Activated CD4-positive, alpha-beta T cell treated with anti-CD3 and anti-CD28 coated beads, Interleukin-10, Interleukin-2, amounts not matched to agents 100 ng/mL and 50 ng/mL, durations not matched to agents 16 hours and 8 hours (primary cell): ENCODE results near the gene SMIM36.
"Not testable (repeated sequence)": the region's sequence is repeated elsewhere in the genome, so short reads cannot be mapped to it uniquely, and the experiment has no call there.

Source experiments
- DNase-seq: peaks from one replicate; pipeline ENCODE4 v3.0.0-alpha.2; 2020

SMIM36 gene

DNA sequence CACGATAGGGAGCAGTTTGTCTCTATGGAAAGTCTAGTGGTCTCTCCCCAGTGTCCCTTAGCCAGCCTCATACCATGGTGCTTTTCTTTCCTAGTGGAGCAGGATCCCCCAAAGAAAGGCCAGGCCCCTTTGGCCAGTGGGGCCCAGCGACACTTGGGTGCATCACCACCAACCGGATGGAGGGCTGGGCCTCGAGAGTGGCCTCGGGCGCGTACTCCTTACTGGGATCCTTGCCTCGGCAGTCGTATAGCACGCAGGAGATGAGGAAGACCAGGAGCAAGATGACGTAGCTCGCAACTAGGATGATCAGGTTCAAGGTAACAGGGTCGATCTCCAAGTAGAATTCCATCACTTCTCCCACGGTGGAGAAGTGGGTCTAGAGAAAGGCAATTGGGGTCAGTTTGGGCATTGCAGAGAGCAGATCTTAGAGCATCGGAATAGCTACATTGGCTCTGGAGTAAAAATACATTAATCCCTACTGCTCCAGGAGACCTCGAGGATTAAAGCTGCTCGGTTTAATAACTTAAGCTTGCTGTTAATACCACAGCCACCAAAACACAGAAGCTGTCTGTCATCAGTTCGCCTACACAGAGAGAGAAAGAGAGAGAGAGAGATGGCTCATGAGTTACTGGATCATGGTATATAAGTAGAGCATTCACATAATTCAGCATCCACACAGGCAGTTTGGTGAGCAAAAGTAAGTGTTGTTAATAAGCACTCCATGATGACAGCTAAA is at the start of gene SMIM36:
Gene SMIM36, minus strand, starts transcription at position 467 of the 736 bp plus-strand sequence.
- no peak for DNase-seq

DNA sequence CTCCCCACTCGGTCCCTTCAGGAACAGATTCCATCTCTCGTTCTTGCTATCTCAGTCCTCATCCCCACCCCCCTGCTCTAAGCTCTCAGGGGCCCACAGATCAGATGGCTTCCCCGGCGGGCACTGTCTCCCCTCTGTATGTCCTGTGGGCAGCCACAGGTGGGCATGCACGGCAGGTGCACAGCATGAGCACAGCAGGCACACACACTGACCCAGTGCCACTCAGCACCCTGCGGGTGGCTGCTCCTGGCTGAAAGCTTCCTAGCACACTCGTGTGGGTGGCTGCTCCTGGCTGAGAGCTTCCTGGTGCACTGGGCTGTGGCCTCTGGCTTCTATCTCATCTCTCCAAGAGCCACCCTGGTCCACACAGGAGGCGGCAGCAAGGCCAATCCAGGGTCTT is 44.5 kb upstream of the SMIM36 start:
- DNase-seq = no peak

DNA sequence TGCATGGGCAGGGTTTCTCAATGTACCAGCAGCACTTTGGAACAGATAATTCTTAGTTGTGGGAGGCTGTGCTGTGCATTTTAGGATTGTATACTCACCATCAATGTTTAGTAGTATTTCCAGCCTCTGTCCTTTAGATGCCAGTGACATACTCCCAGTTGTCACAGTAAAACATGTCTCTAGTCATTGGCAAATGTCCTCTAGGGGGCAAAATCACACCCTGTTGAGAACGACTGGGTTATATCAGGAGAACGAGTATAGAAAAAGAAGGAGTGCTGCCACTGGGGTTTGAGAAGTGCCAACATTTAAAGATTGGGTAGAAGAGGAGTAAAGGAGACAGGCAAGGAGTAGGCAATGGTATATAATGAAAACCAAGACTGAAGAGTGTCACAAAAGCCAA is 37.9 kb upstream of the SMIM36 start:
- DNase-seq = peak; percentile 47

DNA sequence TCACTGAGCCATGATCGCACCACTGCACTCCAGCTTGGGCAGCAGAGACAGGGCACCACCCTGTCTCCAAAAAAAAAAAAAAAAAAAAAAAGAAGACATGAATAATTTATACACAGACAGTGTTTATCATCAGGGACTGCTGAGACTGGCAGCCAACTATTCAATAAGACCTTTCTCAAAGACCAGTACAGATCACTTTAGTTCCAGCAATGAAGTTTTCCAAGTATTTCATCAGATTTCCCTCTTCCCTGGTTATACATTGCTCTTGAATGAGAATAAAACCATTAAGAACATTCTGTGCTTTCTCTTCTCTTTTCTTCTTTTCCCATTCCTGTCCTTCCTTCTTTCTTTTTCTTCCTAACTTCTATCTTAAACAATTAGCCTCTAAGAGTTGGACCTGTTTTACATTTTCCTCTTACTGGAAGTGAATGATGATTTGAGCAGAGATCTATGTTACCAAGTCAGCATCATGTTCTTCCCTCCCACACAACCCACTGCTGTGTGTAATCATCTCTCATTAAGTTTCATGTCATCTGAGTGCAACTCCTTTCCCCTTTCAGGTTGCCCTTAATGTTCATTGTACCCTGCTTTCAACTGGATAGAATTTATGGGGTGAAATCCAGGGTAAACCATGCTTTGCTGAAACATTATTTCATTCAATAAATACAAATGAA is 35.9 kb upstream of the SMIM36 start:
- no peak for DNase-seq

DNA sequence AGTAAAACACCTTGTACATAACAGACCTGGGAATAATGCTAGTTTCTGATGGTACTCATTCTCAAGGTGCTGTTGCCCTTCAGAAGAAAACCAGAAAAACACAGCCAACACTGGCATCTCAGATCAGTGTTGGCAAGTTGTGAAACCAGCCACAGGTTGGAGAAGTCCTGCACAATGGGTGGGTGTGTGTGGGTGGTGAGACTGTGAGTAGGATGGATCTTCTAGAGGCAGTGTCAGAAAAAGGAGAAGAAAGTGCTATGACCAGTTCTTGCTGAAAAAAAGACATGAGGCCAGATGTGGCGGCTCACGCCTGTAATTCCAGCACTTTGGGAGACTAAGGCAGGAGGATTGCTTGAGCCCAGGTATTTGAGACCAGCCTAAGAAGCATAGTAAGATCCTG is 35.2 kb upstream of the SMIM36 start:
- no peak for DNase-seq

DNA sequence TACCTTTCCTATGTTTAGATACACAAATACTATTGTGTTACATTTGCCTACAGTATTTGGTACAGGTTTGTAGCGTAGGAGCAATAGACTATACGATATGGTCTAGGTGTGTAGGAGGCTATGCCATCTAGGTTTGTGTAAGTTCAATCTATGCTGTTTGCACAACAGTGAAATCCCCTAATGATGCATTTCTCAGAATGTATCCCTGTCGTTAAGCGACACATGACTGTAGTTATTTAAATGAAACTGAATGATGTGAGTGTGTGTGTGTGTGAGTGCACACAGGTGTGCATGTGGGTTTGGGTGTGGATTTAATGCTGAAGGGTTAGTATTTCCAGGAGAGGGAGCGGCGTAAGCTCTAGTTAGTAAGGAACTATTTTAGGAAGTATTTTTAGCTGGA is 34.6 kb upstream of the SMIM36 start:
- peak; percentile 9 for DNase-seq

DNA sequence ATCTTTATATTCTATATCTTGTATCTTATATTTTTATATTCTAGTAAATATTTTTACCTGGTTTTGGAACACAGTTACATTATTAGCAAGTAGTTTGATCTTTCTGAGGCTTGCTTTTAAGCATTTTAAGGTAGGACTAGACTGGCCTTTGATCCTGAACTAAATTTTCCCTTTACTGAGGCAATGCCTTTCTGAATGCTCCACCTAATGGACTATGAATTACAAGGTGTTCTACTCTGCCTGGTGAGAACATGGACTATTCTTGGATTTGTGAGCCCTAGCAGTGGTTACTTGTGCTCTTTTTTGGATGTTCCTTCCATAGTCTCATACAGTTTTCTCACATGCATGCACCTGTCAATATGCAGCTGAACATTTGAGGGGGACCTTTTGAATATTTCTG is 32.5 kb upstream of the SMIM36 start:
- no peak for DNase-seq

DNA sequence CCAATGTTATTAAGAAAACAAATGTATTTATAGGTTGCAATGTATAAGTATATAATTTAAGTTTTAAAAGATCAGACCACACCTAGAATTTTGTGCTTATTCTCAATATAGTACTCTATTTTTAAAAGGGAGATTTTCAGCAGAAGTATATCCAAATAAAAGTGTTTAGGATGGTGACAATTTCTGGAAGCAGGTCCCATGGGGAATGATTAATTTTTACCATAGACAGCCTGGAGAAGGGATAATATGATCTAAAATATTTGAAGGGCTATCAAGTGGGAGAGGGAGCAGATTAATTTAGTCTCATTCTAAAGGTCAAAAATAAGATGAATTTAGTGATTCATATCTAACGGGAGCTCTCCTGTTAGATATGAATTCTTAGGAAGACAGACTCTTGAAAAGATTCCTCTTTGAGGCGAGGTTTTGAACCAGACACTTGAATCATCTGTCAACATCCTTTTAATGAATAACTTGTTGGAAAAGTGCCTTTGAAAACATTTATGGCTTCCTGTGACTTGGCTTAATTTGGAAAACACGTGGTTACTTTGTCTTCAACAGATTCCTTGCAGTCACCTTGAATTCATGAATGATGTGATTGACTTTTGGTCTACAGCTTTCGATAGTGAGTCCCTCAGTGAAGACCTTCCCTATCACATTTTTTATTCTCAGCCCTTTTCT is 29.3 kb upstream of the SMIM36 start:
- no peak for DNase-seq

DNA sequence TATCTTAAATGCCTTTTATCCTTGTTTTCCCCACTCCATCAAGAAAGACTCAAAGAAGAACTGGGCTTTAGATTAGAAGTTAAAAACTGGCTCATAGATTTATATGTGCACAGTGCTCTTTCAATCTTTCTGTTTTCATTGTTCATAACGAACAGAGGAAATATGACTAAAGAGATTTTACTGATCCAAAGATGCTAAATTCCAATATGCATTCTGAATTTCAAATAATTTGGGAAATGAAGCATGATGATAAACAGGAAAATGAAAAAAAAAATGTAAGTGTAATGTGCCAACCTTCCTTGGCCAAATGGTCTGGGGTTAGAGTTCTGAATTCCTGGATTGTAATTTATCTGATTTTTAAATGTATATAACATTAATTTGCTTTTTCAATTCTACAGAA is 25.0 kb upstream of the SMIM36 start:
- no peak for DNase-seq

DNA sequence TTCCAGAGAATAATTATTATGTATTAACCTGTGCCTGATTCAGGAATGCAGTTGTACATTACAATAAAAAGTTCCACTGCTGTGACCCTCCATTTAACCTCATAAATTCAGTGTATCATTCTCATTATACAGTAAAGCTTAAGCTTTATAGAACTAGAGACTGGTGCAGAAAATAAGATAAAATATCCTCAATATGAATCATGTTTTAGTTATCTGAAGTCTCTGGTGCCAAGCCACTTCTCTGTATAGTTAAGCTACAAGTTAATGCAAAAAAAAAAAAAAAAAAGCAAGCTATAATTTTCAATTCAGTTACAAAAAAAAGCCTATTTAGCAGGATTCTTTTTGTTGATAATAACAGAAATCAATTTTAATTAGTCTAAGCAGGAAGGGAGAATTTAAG is 22.4 kb upstream of the SMIM36 start:
- no peak for DNase-seq

DNA sequence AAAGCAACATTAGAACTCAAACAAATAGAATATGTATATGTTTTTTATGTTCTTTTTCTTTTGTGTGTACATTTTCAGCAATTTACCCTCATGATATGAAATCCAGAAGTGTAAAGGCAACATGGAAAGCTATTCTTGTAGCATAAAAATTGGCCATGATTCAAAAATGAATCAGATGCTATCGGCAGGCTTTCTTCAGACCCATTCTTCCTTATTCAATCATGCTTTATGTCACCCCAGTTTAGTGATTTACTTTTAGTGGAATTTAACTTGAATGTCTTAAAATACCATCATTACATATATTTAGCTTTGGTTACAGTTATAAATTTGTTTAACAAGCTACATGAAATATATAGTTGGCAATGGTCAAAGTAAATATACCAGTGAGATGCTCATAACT is 21.4 kb upstream of the SMIM36 start:
- no peak for DNase-seq

DNA sequence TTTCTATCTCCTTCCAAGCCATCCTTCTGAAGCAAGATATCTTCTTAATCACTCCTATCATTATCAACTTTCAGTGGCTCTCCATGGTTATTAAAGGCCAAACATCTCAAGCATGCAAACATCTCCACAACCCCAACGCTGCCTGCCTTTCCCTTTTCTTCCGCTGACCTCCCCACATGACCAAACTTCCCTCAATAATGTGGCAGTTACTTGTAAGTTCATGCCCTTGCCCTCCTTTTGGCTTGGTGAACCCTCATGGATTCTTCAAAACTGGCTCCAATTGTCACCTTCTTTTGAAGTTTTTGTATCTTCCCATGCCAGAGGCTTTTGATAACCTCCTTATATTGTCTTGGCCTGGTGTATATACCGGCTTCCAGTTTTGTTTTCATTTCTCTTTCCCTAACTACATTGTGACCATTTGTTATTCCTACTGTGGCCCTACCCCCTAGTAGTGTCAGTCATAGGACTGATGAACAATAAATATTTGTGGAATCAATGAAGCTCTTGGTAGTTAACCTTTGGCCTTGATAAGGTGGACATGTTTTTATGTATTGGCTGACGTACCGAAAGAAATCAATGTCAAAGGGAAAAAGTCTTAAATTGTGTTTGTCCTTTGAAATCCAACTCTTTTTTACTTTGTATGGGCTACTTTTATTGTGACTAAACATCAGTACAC is 19.9 kb upstream of the SMIM36 start:
- no peak for DNase-seq

DNA sequence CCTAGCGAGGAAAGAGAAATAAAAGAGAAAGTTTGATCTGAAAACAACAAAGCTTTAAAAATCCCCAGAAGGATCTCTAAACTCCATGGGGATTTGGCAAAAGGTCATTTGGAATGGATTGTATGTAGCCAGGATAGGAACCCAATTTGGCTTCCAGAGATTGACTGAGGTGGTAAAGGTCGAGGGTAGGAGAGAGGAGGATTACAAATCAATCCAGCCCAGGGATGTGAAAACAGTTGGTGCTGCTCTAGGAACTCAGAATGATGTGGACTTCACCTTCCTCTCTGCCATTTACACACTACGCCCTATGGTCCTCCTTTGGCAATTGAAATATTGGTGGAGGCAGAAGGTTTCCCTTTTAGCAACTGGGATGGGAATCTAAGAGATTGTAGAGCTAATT is 18.8 kb upstream of the SMIM36 start:
- no peak for DNase-seq

DNA sequence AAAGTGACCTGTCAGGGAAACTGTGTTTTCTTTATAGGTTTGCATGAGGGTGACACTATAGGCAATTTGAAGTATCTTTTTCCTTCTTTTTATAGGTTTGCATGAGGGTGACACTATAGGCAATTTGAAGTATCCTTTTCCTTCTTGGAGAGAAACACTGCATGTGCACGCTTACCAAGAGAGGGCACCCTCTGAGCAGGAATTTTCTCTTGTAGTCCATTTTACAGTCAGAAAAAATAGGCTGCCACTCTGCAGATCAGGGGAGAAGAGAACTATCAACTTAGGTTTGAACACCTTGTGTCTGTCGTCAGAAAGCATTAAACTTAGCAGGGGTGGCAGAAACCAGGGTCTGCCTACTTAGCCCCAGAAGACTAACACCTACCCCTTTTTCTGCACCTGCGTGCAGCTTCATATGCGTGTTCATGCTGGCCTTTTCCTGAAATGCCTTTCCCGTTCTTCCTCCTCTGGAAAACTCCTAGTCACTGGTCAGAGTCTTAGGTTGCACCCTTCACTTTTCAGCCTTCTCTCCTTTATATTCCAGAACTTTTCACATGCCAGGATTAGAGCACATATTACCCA is 16.4 kb upstream of the SMIM36 start:
- DNase-seq = peak; percentile 32

DNA sequence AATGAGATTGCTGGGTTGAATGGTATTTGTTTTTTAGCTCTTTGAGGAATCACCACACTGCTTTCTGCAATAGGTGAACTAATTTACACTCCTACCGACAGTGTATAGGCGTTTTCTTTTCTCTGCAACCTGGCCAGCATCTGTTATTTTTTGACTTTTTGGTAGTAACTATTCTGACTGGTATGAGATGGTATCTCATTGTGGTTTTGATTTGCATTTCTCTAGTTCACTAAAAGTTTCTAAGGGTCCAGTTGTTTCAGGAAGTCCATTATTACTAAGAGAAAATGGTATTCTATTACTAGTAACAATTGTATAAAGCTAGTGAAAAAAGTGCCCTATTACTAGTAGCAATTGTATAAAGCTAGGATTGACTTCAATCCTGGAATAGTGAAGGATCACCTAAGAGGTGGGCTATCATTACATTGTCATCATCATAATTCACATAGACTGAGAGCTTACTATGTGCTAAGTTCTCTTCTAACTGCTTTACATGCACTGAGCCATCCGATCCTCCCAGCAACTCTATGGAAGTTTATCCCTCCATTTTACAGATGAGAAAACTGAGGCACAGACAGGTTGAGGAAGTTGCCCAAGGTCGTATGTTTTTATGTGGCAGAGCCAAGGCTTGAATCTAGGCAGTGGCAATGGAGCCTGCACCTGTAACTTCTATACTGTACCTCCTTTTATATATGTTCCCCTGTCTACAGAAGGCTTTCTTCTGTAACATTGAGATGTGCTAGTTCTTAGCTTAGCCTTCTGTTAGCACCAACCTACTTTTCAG is 13.4 kb upstream of the SMIM36 start:
- DNase-seq = peak; percentile 73

DNA sequence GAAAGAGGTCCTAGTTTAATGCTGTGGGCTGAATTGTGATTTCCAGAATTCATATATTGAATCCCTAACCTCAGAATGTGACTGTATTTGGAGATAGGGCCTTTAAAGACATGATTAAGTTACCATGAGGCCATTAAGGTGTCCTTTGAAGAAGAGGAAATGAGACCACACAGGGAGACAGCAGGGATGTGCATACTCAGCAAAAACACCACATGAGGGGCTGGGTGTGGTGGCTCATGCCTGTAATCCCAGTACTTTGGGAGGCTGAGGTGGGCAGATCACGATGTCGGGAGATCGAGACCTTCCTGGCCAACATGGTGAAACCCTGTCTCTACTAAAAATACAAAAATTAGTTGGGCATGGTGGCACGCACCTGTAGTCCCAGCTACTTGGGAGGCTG is 11.8 kb upstream of the SMIM36 start:
- not testable (repeated sequence) for DNase-seq

DNA sequence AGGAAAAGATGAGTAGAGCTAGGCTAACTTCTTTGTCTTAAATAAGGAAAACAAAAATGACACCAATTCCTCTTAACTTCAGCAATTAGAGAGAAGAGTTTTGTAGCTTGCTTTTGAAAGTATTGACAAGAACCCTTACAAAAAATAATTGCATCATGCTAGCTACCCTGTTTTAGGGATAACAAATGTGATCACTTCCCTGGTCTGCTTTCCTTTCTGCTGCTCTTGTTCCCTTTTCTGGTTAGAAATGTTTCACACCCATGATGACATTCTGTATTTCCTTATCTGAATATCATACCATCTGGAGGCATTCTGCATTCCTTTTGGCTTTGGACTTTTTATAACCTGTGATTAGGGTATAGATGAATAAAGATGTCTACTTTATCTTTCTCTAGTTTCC is 9.9 kb upstream of the SMIM36 start:
- DNase-seq = no peak

DNA sequence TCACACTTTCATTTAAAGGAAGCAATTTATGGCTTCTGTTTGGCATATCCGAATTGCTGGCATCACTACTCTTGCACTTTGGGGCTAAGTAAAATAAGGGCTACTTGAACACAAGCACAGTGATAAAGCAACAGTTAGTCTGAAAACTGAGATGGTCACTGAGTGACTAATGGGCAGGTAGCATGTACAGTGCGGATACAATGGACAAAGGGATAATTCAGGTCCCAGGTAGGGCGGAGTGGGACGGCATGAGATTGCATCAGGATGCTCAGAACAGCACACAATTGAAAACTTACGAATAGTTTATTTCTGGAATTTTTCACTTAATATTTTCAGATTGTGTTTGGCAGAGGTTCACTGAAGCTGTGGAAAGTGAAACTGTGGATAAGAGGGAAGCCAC is 9.2 kb upstream of the SMIM36 start:
- DNase-seq = no peak

DNA sequence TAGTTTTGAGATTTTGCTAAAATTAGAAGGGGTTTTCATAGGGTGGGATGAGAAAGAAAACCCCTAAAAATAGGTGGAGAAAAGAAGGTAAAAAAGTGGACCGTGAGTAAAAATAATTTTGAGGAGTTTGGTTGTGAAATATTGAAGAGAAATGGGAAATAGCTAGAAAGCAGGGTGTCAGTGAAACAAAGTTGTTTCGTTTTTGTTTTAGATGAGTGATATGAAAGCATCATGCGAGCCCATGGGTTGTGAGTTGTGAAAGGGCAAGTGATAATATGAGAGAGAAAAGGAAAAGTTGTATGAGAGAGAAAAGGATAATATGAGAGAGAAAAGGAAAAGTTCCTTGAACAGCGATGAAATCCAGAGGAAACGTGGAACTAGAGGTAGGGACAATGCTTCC is 7.3 kb upstream of the SMIM36 start:
- no peak for DNase-seq

DNA sequence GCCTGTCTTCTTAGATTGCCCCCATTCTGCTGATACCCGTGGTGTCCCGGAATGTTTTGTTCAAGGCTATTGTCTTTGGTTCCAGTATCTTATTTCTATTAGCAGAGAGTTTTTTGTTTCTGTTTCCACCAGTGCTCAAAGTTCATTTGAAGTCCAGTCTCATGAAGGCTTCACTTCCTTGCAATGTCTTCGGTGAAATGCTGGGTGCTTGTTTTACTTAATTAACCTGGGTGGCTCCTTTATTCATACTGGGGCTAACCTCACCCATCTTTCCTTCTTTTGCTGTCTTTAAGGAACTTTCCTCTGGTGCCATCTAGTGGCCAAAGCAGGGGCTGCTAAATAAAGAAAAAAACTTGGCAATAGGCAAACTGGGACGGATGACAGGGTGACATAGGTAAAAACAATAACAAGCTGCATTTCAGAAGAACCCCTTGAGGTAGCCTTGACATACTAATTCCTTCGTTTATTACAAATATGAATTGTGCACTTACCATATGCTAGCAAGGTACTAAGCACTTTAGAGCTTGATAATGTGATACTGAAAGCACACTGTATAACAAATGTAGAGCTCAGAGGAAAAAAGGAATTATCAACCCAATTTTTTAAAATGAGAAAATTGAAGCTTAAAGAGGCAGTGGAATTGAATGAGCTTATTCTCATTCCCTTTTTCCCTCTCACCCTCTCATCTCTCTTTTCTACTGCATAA is 2.8 kb upstream of the SMIM36 start:
- peak; percentile 79 for DNase-seq

DNA sequence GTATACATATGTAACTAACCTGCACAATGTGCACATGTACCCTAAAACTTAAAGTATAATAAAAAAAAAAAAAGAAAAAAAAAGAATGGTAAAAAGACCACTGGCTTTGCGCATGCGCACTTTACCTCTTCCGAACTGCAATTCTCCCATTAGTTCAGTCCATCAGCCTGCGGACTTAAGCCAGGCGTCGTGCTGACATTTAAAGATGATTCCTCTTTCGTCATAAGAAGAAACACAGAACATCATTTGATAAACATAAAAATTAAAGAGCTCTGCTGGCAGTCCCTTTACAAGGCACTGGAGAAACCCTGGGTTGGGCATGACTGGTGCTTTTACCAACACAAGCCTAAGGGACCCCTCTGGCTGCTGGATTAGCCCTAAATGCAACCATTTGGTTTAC is 3.6 kb downstream of the SMIM36 start:
- DNase-seq = not testable (repeated sequence)

DNA sequence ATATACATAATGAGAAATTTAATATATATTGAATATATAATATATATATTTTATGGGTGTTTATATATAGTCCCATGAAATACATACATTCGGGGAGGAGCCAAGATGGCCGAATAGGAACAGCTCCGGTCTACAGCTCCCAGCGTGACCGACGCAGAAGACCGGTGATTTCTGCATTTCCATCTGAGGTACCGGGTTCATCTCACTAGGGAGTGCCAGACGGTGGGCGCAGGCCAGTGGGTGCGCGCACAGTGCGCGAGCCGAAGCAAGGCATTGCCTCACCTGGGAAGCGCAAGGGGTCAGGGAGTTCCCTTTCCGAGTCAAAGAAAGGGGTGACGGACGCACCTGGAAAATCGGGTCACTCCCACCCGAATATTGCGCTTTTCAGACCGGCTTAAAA is 9.6 kb downstream of the SMIM36 start:
- DNase-seq = not testable (repeated sequence)
